Fibroblast of lung (primary cell): ENCODE results near the gene RHEBL1. TPM values are rescaled to one million over a fixed set of nuclear protein-coding genes. Genes with fewer than 3 reads are reported as not detected.

Experiments
- DNase-seq, 2 donors: peaks; one replicate each; pipeline versions ENCODE4 v3.0.0 to v3.0.0-alpha.2; 2010; ENCODE audit warnings: low read depth in 2 of 2
- H2AFZ ChIP-seq: 2 replicates; pipeline ENCODE4 v1.5.1; 2012; ENCODE audit warnings: low read length, control low read depth, inconsistent platforms
- H3K27ac ChIP-seq: 2 replicates; pipeline ENCODE4 v1.5.1; 2011; ENCODE audit warnings: low read length, control low read depth; ENCODE audit not compliant: insufficient read depth
- H3K27me3 ChIP-seq: 2 replicates; pipeline ENCODE4 v1.5.1; 2011; ENCODE audit warnings: mild to moderate bottlenecking, low read length; ENCODE audit not compliant: control insufficient read depth, insufficient read depth
- H3K36me3 ChIP-seq: 2 replicates; pipeline ENCODE4 v1.5.1; 2011; ENCODE audit warnings: low read length; ENCODE audit not compliant: control insufficient read depth, insufficient read depth
- H3K4me1 ChIP-seq: 2 replicates; pipeline ENCODE4 v1.5.1; 2011; ENCODE audit warnings: low read length; ENCODE audit not compliant: control insufficient read depth, insufficient read depth; ENCODE audit errors: extremely low read depth
- H3K4me2 ChIP-seq: 2 replicates; pipeline ENCODE4 v1.5.1; 2011; ENCODE audit warnings: low read length, control low read depth; ENCODE audit not compliant: insufficient read depth; ENCODE audit errors: extremely low read depth
- H3K4me3 ChIP-seq, 4 experiments: fragments of 200-600 bp in 1 of 4; sonication (generic) in 1 of 4; replicated peaks in 1 of 4; 2 replicates each; pipeline ENCODE4 v1.5.1; 2011 to 2016; ENCODE audit warnings: low read length in 4 of 4, low read depth in 3 of 4, mild to moderate bottlenecking in 3 of 4, control low read depth in 2 of 4, inconsistent platforms in 1 of 4, mixed read lengths in 1 of 4; ENCODE audit not compliant: insufficient read depth in 1 of 4; ENCODE audit errors: control extremely low read depth in 1 of 4
- H3K79me2 ChIP-seq: 2 replicates; pipeline ENCODE4 v1.5.1; 2012; ENCODE audit warnings: mild to moderate bottlenecking, low read length, inconsistent platforms; ENCODE audit not compliant: control insufficient read depth, insufficient read depth
- H3K9ac ChIP-seq: 2 replicates; pipeline ENCODE4 v1.5.1; 2011; ENCODE audit warnings: mild to moderate bottlenecking, low read length, control low read depth; ENCODE audit not compliant: insufficient read depth
- H3K9me3 ChIP-seq: 2 replicates; pipeline ENCODE4 v1.5.1; 2012; ENCODE audit warnings: low read depth, low read length; ENCODE audit not compliant: control insufficient read depth, insufficient read depth
- H4K20me1 ChIP-seq: 2 replicates; pipeline ENCODE4 v1.5.1; 2011; ENCODE audit warnings: low read length; ENCODE audit not compliant: control insufficient read depth, insufficient read depth; ENCODE audit errors: extremely low read depth
- EZH2 ChIP-seq: IDR thresholded peaks from 2 replicates; pipeline ENCODE4 v1.5.1; 2012; ENCODE audit warnings: low read length, control low read depth, mild to moderate bottlenecking; ENCODE audit errors: missing control alignments
- polyA plus RNA-seq, 2 donors: library from polyadenylated mRNA; depleted of rRNA in 1 of 2; stranded (reverse) in 1 of 2; unstranded in 1 of 2; fragments of >200 nt; gene quantifications; 2 replicates each; pipeline ENCODE4 v1.2.1, GENCODE V29; 2011 to 2012; ENCODE audit warnings: missing spikeins in 1 of 2
- total RNA-seq: library from RNA; depleted of rRNA; stranded (reverse); fragments of >200 nt; gene quantifications from 2 replicates; pipeline ENCODE4 v1.2.1, GENCODE V29; 2014
- TF ChIP-seq, protein P1 (sequence below), 2 donors: IDR thresholded peaks in 1 of 2; conservative IDR thresholded peaks in 1 of 2; 1 replicate in 1 of 2; 2 replicates in 1 of 2; pipeline ENCODE4 v1.5.1; 2011 to 2012; ENCODE audit warnings: low read length in 2 of 2, control low read depth in 1 of 2, inconsistent platforms in 1 of 2, low read depth in 1 of 2, mild to moderate bottlenecking in 1 of 2

RHEBL1 gene
- total and polyA plus RNA-seq, 2 donors (not counting 1 experiment from before 2014, with no cell fraction given) = 0.33 to 0.41 TPM

DNA sequence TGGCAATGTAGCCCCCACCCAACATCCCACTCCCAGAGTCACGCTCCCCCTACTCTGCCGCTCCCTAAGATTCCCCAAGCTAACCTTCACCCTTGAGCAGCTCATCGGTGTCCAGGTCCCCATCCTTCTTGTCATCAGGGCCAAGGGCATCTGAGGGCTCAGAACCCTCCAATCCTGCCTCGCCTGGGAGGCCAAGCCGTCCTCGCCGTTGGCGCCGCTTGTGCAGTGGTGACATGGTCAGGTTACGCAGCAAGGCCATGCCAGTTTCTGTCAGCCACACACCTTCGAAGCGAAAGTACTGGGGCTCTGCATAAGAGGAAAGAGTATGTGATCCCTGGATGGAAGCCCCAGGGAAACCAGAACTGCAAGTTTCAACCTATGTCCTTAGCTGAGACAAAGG lies 25.1 kb downstream of the RHEBL1 start:
- Histone ChIP-seq H3K9me3 (no peaks in the 10 kb centered on the region), H3K4me3 (no peak overlapping the region), H2AFZ (no peak overlapping the region), H3K79me2 (no peaks in the 10 kb centered on the region), H3K4me2 (no peak overlapping the region), H3K4me1 (peaks cover 2% of the 10 kb centered on the region), H3K36me3 (peaks cover 65% of the 10 kb centered on the region), H3K27me3 (no peaks in the 10 kb centered on the region), H3K9ac (no peak overlapping the region), H4K20me1 (no peaks in the 10 kb centered on the region), H3K27ac (no peak overlapping the region)
- TF ChIP-seq EZH2 = no peak
- TF ChIP-seq, protein P1, sequence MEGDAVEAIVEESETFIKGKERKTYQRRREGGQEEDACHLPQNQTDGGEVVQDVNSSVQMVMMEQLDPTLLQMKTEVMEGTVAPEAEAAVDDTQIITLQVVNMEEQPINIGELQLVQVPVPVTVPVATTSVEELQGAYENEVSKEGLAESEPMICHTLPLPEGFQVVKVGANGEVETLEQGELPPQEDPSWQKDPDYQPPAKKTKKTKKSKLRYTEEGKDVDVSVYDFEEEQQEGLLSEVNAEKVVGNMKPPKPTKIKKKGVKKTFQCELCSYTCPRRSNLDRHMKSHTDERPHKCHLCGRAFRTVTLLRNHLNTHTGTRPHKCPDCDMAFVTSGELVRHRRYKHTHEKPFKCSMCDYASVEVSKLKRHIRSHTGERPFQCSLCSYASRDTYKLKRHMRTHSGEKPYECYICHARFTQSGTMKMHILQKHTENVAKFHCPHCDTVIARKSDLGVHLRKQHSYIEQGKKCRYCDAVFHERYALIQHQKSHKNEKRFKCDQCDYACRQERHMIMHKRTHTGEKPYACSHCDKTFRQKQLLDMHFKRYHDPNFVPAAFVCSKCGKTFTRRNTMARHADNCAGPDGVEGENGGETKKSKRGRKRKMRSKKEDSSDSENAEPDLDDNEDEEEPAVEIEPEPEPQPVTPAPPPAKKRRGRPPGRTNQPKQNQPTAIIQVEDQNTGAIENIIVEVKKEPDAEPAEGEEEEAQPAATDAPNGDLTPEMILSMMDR (conservative IDR thresholded peaks at IDR 0.05 in 1 of 2, IDR thresholded peaks at IDR 0.05 in 1 of 2; ENCODE audit: low read depth in 1 of 2, low read length in 2 of 2) = no peak
- no peak for DNase-seq

- Histone ChIP-seq H2AFZ (no peak overlapping the region), H3K4me2 (no peak overlapping the region), H4K20me1 (no peaks in the 10 kb centered on the region), H3K4me3 (no peak overlapping the region), H3K79me2 (no peaks in the 10 kb centered on the region), H3K36me3 (peaks cover 67% of the 10 kb centered on the region), H3K4me1 (no peaks in the 10 kb centered on the region), H3K9ac (no peak overlapping the region), H3K27ac (no peak overlapping the region), H3K9me3 (no peaks in the 10 kb centered on the region), H3K27me3 (no peaks in the 10 kb centered on the region)
- TF ChIP-seq EZH2 = no peak
- TF ChIP-seq, protein P1 (conservative IDR thresholded peaks at IDR 0.05 in 1 of 2, IDR thresholded peaks at IDR 0.05 in 1 of 2; ENCODE audit: low read depth in 1 of 2, low read length in 2 of 2) = peak; percentile 56 to 69
- DNase-seq = peak; percentile 23 to 39
These were observed 25.9 kb downstream of the RHEBL1 start for GRCh38 chr12:49043856-49044258.

- TF ChIP-seq, protein P1 (conservative IDR thresholded peaks at IDR 0.05 in 1 of 2, IDR thresholded peaks at IDR 0.05 in 1 of 2; ENCODE audit: low read depth in 1 of 2, low read length in 2 of 2) = no peak
- TF ChIP-seq EZH2 = no peak
- Histone ChIP-seq H3K4me3 (no peak overlapping the region), H3K4me2 (no peak overlapping the region), H3K9ac (no peak overlapping the region), H4K20me1 (no peaks in the 10 kb centered on the region), H3K27me3 (no peaks in the 10 kb centered on the region), H3K9me3 (no peaks in the 10 kb centered on the region), H3K4me1 (no peaks in the 10 kb centered on the region), H3K36me3 (peaks cover 64% of the 10 kb centered on the region), H3K27ac (no peak overlapping the region), H3K79me2 (no peaks in the 10 kb centered on the region), H2AFZ (no peak overlapping the region)
- DNase-seq = no peak
These were observed 26.5 kb downstream of the RHEBL1 start for GRCh38 chr12:49043241-49043640.
